BLaER1 (cell line): ENCODE data around the gene TLK2.
A peak's percentile ranks its signal among the peaks of the same experiment; 100 is the strongest.
"Not testable (repeated sequence)": the region's sequence is repeated elsewhere in the genome, so short reads cannot be mapped to it uniquely, and the experiment has no call there.

Experiments used
- H3K27ac ChIP-seq: shearing (Covaris generic); formaldehyde crosslinking; 2 replicates; pipeline ENCODE4 v1.8.1; 2022
- H3K27me3 ChIP-seq: shearing (Covaris generic); formaldehyde crosslinking; 2 replicates; pipeline ENCODE4 v1.8.1; 2022
- H3K36me3 ChIP-seq: shearing (Covaris generic); formaldehyde crosslinking; 2 replicates; pipeline ENCODE4 v1.8.1; 2022
- H3K4me1 ChIP-seq: shearing (Covaris generic); formaldehyde crosslinking; 2 replicates; pipeline ENCODE4 v1.8.1; 2022
- H3K4me2 ChIP-seq: shearing (Covaris generic); formaldehyde crosslinking; 2 replicates; pipeline ENCODE4 v1.8.1; 2022
- H3K4me3 ChIP-seq: shearing (Covaris generic); formaldehyde crosslinking; 2 replicates; pipeline ENCODE4 v1.8.1; 2022
- H3K9ac ChIP-seq: shearing (Covaris generic); formaldehyde crosslinking; 2 replicates; pipeline ENCODE4 v1.8.1; 2022
- H3K9me3 ChIP-seq: shearing (Covaris generic); formaldehyde crosslinking; 2 replicates; pipeline ENCODE4 v1.8.1; 2022
- H4K20me1 ChIP-seq: shearing (Covaris generic); formaldehyde crosslinking; 2 replicates; pipeline ENCODE4 v1.8.1; 2022
- Cebpa-rat ChIP-seq: shearing (Covaris generic); IDR thresholded peaks from 2 replicates; pipeline ENCODE4 v1.8.1; 2022

TLK2 gene

GRCh38 chr17:62478424-62478879 lies at the start of gene TLK2:
Gene TLK2, plus strand, starts transcription at chr17:62478825. Its CDS starts 2,301 bp downstream, at chr17:62481126.
- peak within 1 kb of the TSS; percentile 96 for H3K9ac ChIP-seq
- H3K9me3 ChIP-seq: no peaks in the 10 kb centered on the region
- peak within 1 kb of the TSS; percentile 89 for H3K4me2 ChIP-seq
- peaks cover 26% of the 10 kb centered on the region for H3K4me1 ChIP-seq
- H3K27me3 ChIP-seq: no peaks in the 10 kb centered on the region
- peak within 1 kb of the TSS; percentile 97 for H3K27ac ChIP-seq
- TF ChIP-seq Cebpa-rat: no peak
- H4K20me1 ChIP-seq: peaks cover 38% of the 10 kb centered on the region
- H3K36me3 ChIP-seq: peaks cover 26% of the 10 kb centered on the region
- peak within 1 kb of the TSS; percentile 86 for H3K4me3 ChIP-seq

DNA sequence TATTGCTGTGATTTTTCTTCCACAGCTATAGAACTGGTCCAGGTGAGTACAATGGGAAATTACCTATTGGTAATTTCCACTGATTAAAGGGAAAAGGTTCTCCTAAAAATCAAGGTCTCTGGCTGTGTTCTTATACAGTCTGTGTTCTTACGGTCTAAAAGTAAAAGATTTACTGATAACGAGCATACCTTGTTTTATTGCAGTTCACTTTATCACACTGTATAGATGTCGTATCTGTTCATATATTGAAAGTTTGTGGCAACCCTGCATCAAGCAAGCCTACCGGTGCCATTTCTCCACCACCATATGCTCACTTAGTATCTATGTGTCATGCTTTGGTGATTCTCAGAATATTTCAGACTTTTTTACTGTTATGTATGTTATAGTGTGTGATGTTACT lies 43.4 kb upstream of the TLK2 start:
- H3K36me3 ChIP-seq: peaks cover 64% of the 10 kb centered on the region
- not testable (repeated sequence) for H3K4me3 ChIP-seq, H3K9ac ChIP-seq, H4K20me1 ChIP-seq, H3K4me2 ChIP-seq, H3K4me1 ChIP-seq, H3K27ac ChIP-seq, H3K9me3 ChIP-seq, H3K27me3 ChIP-seq

DNA sequence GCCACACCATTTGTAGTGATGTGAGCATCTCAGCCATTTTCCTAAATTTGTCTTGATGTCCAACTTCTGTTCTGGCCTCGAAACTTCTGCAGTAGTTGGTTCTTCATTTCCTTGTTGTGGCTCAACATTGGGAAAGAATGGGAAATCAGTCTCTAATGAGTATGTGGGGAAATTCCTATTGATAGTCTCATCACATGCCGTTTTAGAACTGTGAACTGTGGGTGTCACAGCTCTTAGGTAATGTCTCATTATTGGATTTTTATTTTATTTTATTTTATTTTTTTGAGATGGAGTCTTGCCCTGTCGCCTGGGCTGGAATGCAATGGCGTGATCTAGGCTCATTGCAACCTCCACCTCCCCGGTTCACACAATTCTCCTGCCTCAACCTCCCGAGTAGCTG lies 37.4 kb upstream of the TLK2 start:
- not testable (repeated sequence) for H3K9ac ChIP-seq, H3K9me3 ChIP-seq, H3K4me3 ChIP-seq, H4K20me1 ChIP-seq, H3K4me1 ChIP-seq, H3K4me2 ChIP-seq, H3K27ac ChIP-seq, H3K27me3 ChIP-seq
- H3K36me3 ChIP-seq: peaks cover 68% of the 10 kb centered on the region

DNA sequence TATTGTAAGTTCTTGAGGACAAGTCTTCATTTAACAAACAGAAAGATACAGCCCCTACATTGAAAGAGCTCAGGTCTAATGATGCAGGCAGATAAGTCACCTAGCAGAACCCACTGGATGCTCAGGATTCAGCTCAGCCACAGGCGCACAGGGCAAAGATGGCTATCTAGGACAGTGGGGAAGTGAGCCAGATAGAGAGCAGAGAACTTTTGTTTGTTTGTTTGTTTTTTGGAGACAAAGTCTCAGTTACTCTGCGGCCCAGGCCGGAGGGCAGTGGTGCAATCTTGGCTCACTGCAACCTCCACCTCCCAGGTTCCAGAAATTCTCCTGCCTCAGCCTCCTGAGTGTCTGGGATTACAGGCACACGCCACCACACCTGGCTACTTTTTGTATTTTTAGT lies 34.6 kb upstream of the TLK2 start:
- H3K4me3 ChIP-seq: no peak overlapping the region
- H3K4me2 ChIP-seq: no peak overlapping the region
- H3K4me1 ChIP-seq: no peaks in the 10 kb centered on the region
- H3K27me3 ChIP-seq: no peaks in the 10 kb centered on the region
- H3K9me3 ChIP-seq: no peaks in the 10 kb centered on the region
- TF ChIP-seq Cebpa-rat: no peak
- no peak overlapping the region for H3K9ac ChIP-seq
- no peak overlapping the region for H3K27ac ChIP-seq
- no peaks in the 10 kb centered on the region for H4K20me1 ChIP-seq
- H3K36me3 ChIP-seq: peaks cover 82% of the 10 kb centered on the region

- not testable (repeated sequence) for H4K20me1 ChIP-seq, H3K27ac ChIP-seq, H3K27me3 ChIP-seq, H3K4me1 ChIP-seq, H3K9ac ChIP-seq, H3K4me3 ChIP-seq, H3K4me2 ChIP-seq, H3K9me3 ChIP-seq
- peaks cover 89% of the 10 kb centered on the region for H3K36me3 ChIP-seq
Measured at GRCh38 chr17:62445791-62446190, 32.8 kb upstream of the TLK2 start.

DNA sequence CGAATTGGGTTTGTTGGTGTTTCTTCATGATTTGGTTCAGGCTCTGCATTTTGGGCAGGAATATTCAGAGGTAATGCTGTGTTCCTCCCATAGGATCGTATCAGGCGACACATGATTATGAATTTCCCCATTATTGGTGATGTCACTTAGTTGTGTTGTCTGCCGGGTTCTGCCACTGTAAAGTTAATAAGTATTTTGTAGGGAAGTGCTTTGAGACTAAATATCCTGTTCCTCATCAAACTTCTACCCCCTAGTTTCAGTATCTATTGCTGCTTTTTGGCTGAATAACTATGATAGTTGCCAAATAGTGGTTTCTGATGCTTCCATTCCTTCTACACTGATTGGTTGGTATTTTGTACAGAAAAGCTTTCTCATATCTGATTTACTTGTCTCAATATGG lies 26.4 kb upstream of the TLK2 start:
- not testable (repeated sequence) for H3K9me3 ChIP-seq, H3K9ac ChIP-seq
- H3K4me1 ChIP-seq: peaks cover 30% of the 10 kb centered on the region

DNA sequence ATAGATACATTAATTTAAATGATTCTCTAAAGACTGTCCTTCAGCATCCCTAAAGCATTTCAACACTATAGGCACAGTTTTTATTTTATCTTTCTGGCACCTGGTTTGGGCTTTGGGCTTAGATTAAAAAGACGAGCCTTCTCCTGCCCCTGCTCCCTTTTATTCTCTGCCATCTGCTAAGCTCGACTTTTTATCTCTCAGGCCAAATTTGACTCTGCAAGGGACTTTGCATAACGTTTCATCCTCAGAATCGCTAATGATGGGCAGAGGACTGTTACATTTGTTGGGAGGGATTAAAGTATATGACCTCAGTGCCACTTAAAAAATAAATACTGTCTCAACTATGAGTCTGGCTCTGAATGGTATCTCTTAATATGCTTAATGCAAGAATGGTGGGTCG lies 25.6 kb upstream of the TLK2 start:
- H3K4me2 ChIP-seq: peak overlapping the region; percentile 63
- H3K9me3 ChIP-seq, H3K27me3 ChIP-seq, H3K4me3 ChIP-seq, H3K9ac ChIP-seq, H4K20me1 ChIP-seq: not testable (repeated sequence)
- peak overlapping the region; percentile 64; the same call in 1 of the 2 replicates for H3K27ac ChIP-seq
- peaks cover 30% of the 10 kb centered on the region for H3K4me1 ChIP-seq
- peaks cover 25% of the 10 kb centered on the region for H3K36me3 ChIP-seq

More for the DNA sequence above, 26.4 kb upstream of the TLK2 start:
- H3K27me3 ChIP-seq, H3K4me3 ChIP-seq, H4K20me1 ChIP-seq, H3K4me2 ChIP-seq, H3K27ac ChIP-seq: not testable (repeated sequence)
- peaks cover 33% of the 10 kb centered on the region for H3K36me3 ChIP-seq

DNA sequence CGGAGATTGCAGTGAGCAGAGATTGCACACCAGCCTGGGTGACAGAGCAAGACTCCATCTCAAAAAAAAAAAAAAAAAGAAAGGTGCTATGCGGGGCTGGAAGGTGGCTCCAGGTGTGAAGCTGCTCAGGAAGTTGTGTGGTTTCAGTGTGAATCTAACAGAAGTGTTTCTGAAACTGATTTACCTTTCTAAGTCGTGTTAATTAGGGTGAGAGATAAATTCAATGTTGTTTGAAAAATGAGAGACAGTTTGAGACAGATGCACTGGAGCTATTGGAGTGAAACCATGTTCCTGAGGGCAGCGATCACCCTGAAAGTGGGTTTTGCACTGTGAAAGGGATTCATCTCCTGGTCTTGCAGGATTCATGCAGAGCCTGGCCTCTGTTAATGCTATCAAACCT lies 25.0 kb upstream of the TLK2 start:
- H3K36me3 ChIP-seq: peaks cover 19% of the 10 kb centered on the region
- H3K4me3 ChIP-seq: 0 out of 2 replicates have a peak overlapping the region, but pooled peaks have one; percentile 4
- H3K27ac ChIP-seq: peak overlapping the region; percentile 64
- peaks cover 30% of the 10 kb centered on the region for H3K4me1 ChIP-seq
- H3K4me2 ChIP-seq: peak overlapping the region; percentile 63
- peak overlapping the region; percentile 7; the same call in 1 of the 2 replicates for H3K9ac ChIP-seq
- not testable (repeated sequence) for H3K9me3 ChIP-seq, H4K20me1 ChIP-seq, H3K27me3 ChIP-seq

GRCh38 chr17:62454111-62454510 lies 24.5 kb upstream of the TLK2 start:
- not testable (repeated sequence) for H3K9me3 ChIP-seq, H3K27me3 ChIP-seq, H4K20me1 ChIP-seq
- H3K27ac ChIP-seq: peak overlapping the region; percentile 64
- 0 out of 2 replicates have a peak overlapping the region, but pooled peaks have one; percentile 4 for H3K4me3 ChIP-seq
- H3K9ac ChIP-seq: peak overlapping the region; percentile 7; the same call in 1 of the 2 replicates
- H3K4me2 ChIP-seq: peak overlapping the region; percentile 63
- H3K36me3 ChIP-seq: peaks cover 14% of the 10 kb centered on the region; the same call in 1 of the 2 replicates
- peaks cover 30% of the 10 kb centered on the region for H3K4me1 ChIP-seq

GRCh38 chr17:62456016-62456415 lies 22.6 kb upstream of the TLK2 start:
- no peak for TF ChIP-seq Cebpa-rat
- Histone ChIP-seq H3K36me3 (no peaks in the 10 kb centered on the region), H4K20me1 (no peaks in the 10 kb centered on the region), H3K9me3 (no peaks in the 10 kb centered on the region), H3K27ac (no peak overlapping the region), H3K4me1 (peaks cover 30% of the 10 kb centered on the region), H3K9ac (no peak overlapping the region), H3K4me2 (no peak overlapping the region), H3K4me3 (no peak overlapping the region), H3K27me3 (no peaks in the 10 kb centered on the region)

- H3K9ac ChIP-seq, H4K20me1 ChIP-seq, H3K27me3 ChIP-seq, H3K4me2 ChIP-seq, H3K27ac ChIP-seq, H3K9me3 ChIP-seq, H3K4me3 ChIP-seq, H3K36me3 ChIP-seq: not testable (repeated sequence)
- peaks cover 30% of the 10 kb centered on the region for H3K4me1 ChIP-seq
Measured at GRCh38 chr17:62458483-62458882, 20.1 kb upstream of the TLK2 start.

GRCh38 chr17:62464422-62464821 lies 14.2 kb upstream of the TLK2 start:
- H3K9ac ChIP-seq, H3K36me3 ChIP-seq, H3K4me2 ChIP-seq, H4K20me1 ChIP-seq, H3K4me3 ChIP-seq, H3K9me3 ChIP-seq, H3K27ac ChIP-seq, H3K27me3 ChIP-seq: not testable (repeated sequence)
- peaks cover 11% of the 10 kb centered on the region for H3K4me1 ChIP-seq

- H3K36me3 ChIP-seq, H4K20me1 ChIP-seq: not testable (repeated sequence)
Measured at GRCh38 chr17:62465271-62465670, 13.4 kb upstream of the TLK2 start.

GRCh38 chr17:62470666-62471379 lies 7.8 kb upstream of the TLK2 start:
- peak overlapping the region; percentile 73 for H3K4me2 ChIP-seq
- H3K4me3 ChIP-seq, H4K20me1 ChIP-seq, H3K36me3 ChIP-seq, H3K9me3 ChIP-seq, H3K9ac ChIP-seq, H3K27me3 ChIP-seq: not testable (repeated sequence)
- peak overlapping the region; percentile 63 for H3K27ac ChIP-seq
- peaks cover 39% of the 10 kb centered on the region for H3K4me1 ChIP-seq

More at GRCh38 chr17:62465271-62465670, 13.4 kb upstream of the TLK2 start:
- not testable (repeated sequence) for H3K9me3 ChIP-seq, H3K27me3 ChIP-seq, H3K4me2 ChIP-seq, H3K9ac ChIP-seq, H3K4me3 ChIP-seq, H3K27ac ChIP-seq
- peaks cover 19% of the 10 kb centered on the region for H3K4me1 ChIP-seq
